GM12801 (cell line): ENCODE measurements around the gene NPHP1.

Experiments
- TF ChIP-seq, protein P1 (sequence below): IDR thresholded peaks from one replicate; pipeline ENCODE4 v1.5.1; 2011; ENCODE audit warnings: control low read depth; ENCODE audit not compliant: insufficient read length; ENCODE audit errors: extremely low read depth

Gene NPHP1

DNA sequence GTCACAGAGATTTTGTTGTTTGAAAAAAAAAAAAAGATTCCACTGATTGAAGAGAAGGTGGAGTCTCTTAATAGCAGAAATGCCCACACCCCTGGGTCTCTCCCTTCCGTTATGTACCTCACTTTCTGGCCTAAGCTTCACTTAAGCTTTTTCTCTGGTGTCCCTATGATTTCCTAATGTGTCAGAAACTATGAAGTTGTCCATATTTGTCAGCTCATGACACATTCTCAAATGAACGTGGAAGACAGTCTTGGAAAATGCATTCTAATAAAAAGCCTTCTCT lies 83.8 kb downstream of the NPHP1 start:
- TF ChIP-seq, protein P1, sequence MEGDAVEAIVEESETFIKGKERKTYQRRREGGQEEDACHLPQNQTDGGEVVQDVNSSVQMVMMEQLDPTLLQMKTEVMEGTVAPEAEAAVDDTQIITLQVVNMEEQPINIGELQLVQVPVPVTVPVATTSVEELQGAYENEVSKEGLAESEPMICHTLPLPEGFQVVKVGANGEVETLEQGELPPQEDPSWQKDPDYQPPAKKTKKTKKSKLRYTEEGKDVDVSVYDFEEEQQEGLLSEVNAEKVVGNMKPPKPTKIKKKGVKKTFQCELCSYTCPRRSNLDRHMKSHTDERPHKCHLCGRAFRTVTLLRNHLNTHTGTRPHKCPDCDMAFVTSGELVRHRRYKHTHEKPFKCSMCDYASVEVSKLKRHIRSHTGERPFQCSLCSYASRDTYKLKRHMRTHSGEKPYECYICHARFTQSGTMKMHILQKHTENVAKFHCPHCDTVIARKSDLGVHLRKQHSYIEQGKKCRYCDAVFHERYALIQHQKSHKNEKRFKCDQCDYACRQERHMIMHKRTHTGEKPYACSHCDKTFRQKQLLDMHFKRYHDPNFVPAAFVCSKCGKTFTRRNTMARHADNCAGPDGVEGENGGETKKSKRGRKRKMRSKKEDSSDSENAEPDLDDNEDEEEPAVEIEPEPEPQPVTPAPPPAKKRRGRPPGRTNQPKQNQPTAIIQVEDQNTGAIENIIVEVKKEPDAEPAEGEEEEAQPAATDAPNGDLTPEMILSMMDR, result no peak

DNA sequence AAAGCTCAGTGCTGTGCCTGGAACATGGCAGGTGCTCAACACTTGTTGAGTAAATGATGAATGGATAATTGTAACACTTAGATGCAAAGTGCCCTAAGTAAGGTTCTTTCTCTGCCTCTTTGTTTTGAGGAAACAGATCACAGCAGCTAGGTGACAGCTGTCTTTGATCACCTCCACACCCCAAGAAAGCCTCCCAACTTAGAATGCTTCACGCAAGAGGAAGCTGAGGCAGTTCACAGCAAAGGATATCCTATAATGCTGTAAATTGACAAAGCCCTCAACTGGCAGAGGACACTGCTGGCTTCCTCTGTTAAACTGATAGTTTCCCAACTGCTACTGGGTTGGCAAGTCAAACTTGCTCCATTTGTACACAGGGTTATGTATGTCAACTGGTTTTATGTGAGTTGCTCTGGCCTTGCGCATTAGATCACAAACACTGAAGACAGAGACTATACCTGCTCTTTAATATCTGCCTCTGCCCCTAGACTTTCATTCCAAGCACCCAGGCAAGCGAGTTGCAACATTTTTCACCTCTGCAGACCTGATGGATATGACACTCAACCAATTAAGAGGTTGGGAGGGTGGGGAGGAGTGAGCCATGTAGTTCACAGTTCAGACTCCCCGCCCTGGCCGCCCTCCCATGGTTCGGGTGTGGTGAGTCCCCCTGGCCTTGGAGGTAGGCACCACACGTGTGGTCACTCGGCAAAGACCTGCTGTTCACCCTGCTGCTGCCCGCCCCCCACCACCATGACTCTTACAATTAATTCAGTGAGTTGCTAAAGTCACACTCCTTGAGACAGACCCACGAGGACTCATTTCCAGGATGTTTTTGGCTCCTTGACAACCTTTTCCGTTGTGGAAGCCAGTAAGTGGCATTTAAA lies 84.4 kb downstream of the NPHP1 start:
- TF ChIP-seq, protein P1, result no peak

DNA sequence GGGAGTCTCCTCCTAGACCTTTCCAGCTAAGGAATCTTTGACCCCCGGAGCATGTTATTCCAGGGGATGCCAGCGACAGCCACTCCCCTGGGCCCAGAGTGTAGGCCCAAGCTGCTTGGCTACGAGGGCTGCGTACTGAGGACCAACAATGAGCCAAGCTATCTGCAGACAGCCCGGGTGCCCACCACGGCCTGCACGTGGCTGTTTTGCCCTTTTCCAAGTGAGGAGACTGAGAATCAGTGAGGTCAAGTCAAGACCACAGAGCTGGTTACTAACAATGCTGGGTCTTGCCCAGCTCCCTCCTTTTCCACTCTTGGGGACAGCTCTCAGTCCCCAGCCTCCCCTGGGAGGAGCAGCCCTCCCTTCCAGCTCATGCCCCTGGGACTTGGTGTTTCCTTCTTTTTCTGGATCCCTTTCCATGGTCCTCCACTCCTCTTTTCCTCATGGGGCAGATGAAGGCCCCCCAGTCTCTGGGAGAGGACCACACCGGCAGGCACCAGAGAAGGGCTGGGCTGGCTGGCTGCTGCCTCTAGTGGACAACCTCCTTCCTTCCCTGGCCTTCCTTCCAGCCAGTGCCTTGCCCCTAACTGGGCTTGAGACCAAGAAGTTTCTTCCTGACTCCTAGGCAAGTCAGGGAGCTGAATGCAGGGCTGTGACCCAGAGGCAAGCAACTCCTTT lies 88.6 kb downstream of the NPHP1 start:
- TF ChIP-seq, protein P1, result no peak

DNA sequence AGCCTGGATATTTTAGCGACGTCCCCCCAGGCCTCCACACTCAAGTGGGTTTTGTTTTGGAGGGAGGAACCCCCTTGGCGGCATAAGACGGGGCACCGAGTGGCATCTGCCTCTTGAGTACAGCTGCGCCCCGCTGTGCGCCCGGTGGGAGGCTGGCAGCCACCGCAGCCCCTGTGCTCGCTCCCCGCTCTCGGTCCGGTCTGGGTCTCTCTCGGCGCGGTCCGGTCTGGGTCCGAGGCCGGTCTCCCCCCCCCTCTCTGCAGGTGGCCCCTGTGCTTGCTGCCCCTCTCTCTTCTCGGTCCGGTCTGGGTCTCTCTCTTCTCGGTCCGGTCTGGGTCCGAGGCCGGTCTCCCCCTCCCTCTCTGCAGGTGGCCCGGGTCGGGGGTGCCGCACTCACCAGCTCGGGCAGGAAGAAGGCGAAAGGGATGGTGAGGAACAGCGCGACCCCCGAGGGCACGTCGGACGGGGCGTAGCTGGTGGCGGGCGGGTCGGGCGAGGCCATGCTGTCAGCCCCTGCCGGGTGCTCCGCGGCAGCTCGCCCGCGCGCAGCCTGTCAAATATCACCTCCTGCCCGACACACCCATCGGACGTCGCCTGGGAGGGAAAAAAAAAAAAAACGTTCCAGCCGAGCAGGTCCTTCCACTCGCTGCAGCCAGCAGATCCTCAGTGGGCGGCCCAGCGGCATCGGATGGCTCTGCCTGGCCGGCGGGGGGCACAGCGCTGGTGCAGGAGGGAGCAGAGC lies 89.4 kb downstream of the NPHP1 start, which contains the start of gene MALL:
MALL (minus strand) TSS at position 532 of the 742 bp plus-strand sequence; CDS start at position 502, 30 bp downstream.
- TF ChIP-seq, protein P1, result no peak

DNA sequence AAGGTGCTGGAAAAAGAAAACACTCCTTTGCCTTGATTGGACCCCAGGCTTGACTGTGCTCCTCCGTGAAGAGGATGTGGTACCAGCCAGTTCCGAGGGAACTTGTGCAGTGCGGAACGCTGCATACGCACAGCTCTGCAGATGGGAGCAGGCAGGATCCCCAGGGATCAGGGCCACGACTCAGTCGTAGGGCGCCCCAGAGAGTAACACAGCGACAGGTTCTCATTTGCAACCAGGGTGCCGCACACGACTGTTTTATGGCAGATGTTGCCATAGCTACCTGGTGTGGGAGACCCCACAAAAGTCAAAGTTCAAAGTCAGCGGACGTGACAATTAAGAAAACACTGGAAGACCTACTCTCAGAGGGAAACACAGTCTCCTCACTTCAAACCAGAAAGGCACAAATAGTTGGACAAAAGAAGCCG lies 90.0 kb downstream of the NPHP1 start:
- TF ChIP-seq, protein P1, result no peak

DNA sequence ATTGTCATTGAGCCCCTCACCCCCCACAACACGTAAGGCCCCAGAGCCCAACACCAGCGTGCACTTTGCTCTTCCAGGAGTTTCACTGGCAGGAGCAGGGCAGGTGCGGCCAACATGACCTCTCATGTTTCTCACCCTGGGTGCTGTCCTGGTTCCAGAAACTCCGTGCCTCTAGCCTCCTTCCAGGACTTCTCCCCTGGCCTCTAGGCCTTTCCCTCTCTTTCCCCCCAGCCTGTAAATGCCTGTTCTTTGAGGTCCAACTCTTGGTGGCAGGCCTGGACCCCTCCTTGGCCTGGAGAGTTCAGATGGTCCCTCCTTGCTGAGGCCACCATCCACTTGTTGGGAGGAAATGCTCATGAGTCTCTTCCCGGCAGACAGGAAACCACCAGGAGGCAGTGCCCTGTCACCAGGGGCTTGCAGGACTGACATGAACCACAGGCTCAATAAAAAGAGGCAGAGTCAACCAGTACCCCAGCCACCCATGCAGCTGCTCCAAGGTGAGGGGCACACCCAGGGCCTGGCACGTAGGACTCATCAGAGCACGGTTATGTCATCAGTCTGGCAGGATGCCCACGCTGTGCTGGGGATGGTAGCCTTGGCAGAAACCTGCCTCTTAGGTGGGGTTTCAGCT lies 90.7 kb downstream of the NPHP1 start:
- TF ChIP-seq, protein P1, result no peak
